MM.1S (cell line): ENCODE measurements around the gene RBFOX2.

ENCODE experiments used
- EZH2 ChIP-seq: fragments of 300-600 bp; sonication (generic); optimal IDR thresholded peaks from 2 replicates; pipeline ENCODE3; 2017; ENCODE audit warnings: low read depth, mild to moderate bottlenecking, antibody characterized with exemption, low read length, mixed read lengths
- TF ChIP-seq, protein P1 (sequence below): fragments of 300-600 bp; sonication (generic); IDR thresholded peaks from 2 replicates; pipeline ENCODE4 v1.5.1; 2016; ENCODE audit warnings: antibody characterized with exemption, low read length, mixed read lengths

DNA sequence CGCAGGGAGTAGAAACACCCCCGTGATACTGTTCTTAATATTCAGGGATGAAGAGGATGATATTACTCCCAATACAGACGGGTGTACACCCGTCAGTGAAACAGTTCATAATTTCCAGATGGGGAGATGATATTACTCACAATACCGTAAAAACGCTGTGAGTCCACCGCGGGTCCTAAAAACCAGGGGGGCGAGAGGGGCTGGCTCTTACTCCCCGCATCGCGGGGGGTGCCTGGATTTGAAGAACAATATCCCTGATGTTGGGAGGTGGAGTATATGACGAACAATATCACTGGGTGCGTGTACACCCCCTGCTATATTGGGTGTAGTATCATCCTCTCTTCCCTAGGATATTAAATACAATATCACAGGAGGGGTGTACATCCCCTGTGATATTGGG lies 331.5 kb downstream of the RBFOX2 start:
- TF ChIP-seq, protein P1, sequence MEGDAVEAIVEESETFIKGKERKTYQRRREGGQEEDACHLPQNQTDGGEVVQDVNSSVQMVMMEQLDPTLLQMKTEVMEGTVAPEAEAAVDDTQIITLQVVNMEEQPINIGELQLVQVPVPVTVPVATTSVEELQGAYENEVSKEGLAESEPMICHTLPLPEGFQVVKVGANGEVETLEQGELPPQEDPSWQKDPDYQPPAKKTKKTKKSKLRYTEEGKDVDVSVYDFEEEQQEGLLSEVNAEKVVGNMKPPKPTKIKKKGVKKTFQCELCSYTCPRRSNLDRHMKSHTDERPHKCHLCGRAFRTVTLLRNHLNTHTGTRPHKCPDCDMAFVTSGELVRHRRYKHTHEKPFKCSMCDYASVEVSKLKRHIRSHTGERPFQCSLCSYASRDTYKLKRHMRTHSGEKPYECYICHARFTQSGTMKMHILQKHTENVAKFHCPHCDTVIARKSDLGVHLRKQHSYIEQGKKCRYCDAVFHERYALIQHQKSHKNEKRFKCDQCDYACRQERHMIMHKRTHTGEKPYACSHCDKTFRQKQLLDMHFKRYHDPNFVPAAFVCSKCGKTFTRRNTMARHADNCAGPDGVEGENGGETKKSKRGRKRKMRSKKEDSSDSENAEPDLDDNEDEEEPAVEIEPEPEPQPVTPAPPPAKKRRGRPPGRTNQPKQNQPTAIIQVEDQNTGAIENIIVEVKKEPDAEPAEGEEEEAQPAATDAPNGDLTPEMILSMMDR, result no peak
- no peak for TF ChIP-seq EZH2
